HepG2 (cell line): ENCODE results near the gene IL1RL1. TPM values are rescaled to one million over a fixed set of nuclear protein-coding genes. Genes with fewer than 3 reads are reported as not detected.
A peak's percentile ranks its signal among the peaks of the same experiment; 100 is the strongest.

Experiments
- ATAC-seq: fragments of 200-7000 bp; cut with Tn5 transposase; 3 replicates; pipeline ENCODE4 v1.9.1; 2020; ENCODE audit warnings: mild to moderate bottlenecking, moderate library complexity
- BruUV-seq: library from RNA; stranded (reverse); fragments of 400-500 nt; replicated peaks from 2 replicates; lab custom pipeline; 2021; lab: Mats Ljungman, UMichigan
- CTCF ChIA-PET: fragments of 300-600 bp; formaldehyde crosslinking; extraction: SDS; loops from one replicate; lab custom pipeline; 2021; ENCODE audit warnings: low total read pairs, inconsistent platforms, low intra/inter-chr PET ratio; lab: Yijun Ruan, JAX
- POLR2A ChIA-PET: fragments of 350-600 bp; sonication (Branson Sonifier 250); formaldehyde crosslinking; loops from one replicate; lab custom pipeline; 2020; ENCODE audit warnings: antibody characterized with exemption, inconsistent platforms; lab: Yijun Ruan, JAX
- DNase-seq: peaks from one replicate; pipeline ENCODE4 v3.0.0-alpha.2; 2015; ENCODE audit warnings: low spot score
- FAIRE-seq: peaks from 3 replicates; lab custom pipeline; 2011; peaks lifted over from hg19 to GRCh38; lab: Jason Lieb, UNC
- H2AFZ ChIP-seq: one replicate; pipeline ENCODE4 v1.6.1; 2011; ENCODE audit warnings: low read length, inconsistent platforms
- H3K27ac ChIP-seq: fragments of 300-600 bp; 3 replicates; pipeline ENCODE4 v1.8.0; 2011; ENCODE audit warnings: mixed run types, mild to moderate bottlenecking, mixed read lengths, low read length, inconsistent platforms; ENCODE audit not compliant: insufficient read depth; ENCODE audit errors: extremely low read length
- H3K27me3 ChIP-seq, 2 experiments: fragments of 200-600 bp in 1 of 2; 2 replicates in 1 of 2; 3 replicates in 1 of 2; pipeline versions ENCODE4 v1.6.0 to v1.8.0; 2011; ENCODE audit warnings: low read length in 2 of 2, mild to moderate bottlenecking in 2 of 2, moderate library complexity in 2 of 2, inconsistent platforms in 1 of 2; ENCODE audit not compliant: insufficient read depth in 2 of 2, control insufficient read depth in 1 of 2
- H3K36me3 ChIP-seq, 2 experiments: fragments of 200-600 bp in 1 of 2; replicated peaks in 1 of 2; 2 replicates in 1 of 2; 3 replicates in 1 of 2; pipeline versions ENCODE4 v1.5.1 to v1.8.0; 2011; ENCODE audit warnings: low read length in 2 of 2, inconsistent platforms in 1 of 2; ENCODE audit not compliant: insufficient read depth in 2 of 2, control insufficient read depth in 1 of 2
- H3K4me1 ChIP-seq: 2 replicates; pipeline ENCODE4 v1.5.1; 2012; ENCODE audit warnings: low read length, inconsistent platforms; ENCODE audit not compliant: insufficient read depth
- H3K4me2 ChIP-seq: 2 replicates; pipeline ENCODE4 v1.6.0; 2011; ENCODE audit warnings: low read depth, low read length, inconsistent platforms
- H3K4me3 ChIP-seq, 3 experiments: fragments of 200-600 bp in 1 of 3; sonication (generic), shearing (Covaris generic) in 1 of 3; replicated peaks in 1 of 3; 2 replicates each; pipeline ENCODE4 v1.5.1; 2011 to 2016; ENCODE audit warnings: low read length in 3 of 3, inconsistent platforms in 2 of 3, low read depth in 2 of 3, mild to moderate bottlenecking in 2 of 3, control low read depth in 1 of 3, mixed read lengths in 1 of 3; ENCODE audit not compliant: insufficient read depth in 1 of 3
- H3K79me2 ChIP-seq: one replicate; pipeline ENCODE4 v1.6.1; 2011; ENCODE audit warnings: low read length, inconsistent platforms; ENCODE audit not compliant: insufficient read depth
- H3K9ac ChIP-seq: 2 replicates; pipeline ENCODE4 v1.6.0; 2011; ENCODE audit warnings: mild to moderate bottlenecking, low read depth, low read length, inconsistent platforms; ENCODE audit not compliant: insufficient read depth
- H3K9me3 ChIP-seq: 2 replicates; pipeline ENCODE4 v1.5.1; 2012; ENCODE audit warnings: mild to moderate bottlenecking, low read length
- H4K20me1 ChIP-seq: 2 replicates; pipeline ENCODE4 v1.6.0; 2011; ENCODE audit warnings: inconsistent platforms, mild to moderate bottlenecking, low read length, moderate library complexity; ENCODE audit not compliant: insufficient read depth
- ARNT ChIP-seq: fragments of 450-650 bp; IDR thresholded peaks from 2 replicates; pipeline ENCODE4 v1.6.1; 2017
- FOXJ3 ChIP-seq: sonication (generic); formaldehyde crosslinking; IDR thresholded peaks from 2 replicates; pipeline ENCODE4 v1.4.0; 2020; ENCODE audit warnings: missing genetic modification reagents, mild to moderate bottlenecking, borderline replicate concordance
- FOXP1 ChIP-seq, 2 experiments: fragments of 450-650 bp in 1 of 2; IDR thresholded peaks; 2 replicates each; pipeline ENCODE4 v1.6.1; 2017 to 2018; ENCODE audit warnings: antibody characterized with exemption in 1 of 2
- PLRG1 ChIP-seq: fragments of 450-650 bp; conservative IDR thresholded peaks from 2 replicates; pipeline ENCODE4 v1.6.1; 2016
- RORA ChIP-seq: sonication (generic); formaldehyde crosslinking; IDR thresholded peaks from 2 replicates; pipeline ENCODE4 v1.5.0; 2020; ENCODE audit warnings: mild to moderate bottlenecking, missing genetic modification reagents, moderate library complexity
- ZNF232 ChIP-seq: sonication (generic); formaldehyde crosslinking; IDR thresholded peaks from 2 replicates; pipeline ENCODE4 v1.4.0; 2020; ENCODE audit warnings: missing genetic modification reagents, borderline replicate concordance
- WGBS: methylation state at CpG from one replicate; pipeline ENCODE4 v1.1.6; 2017; ENCODE audit warnings: low lambda C conversion rate; 5-methylcytosine and 5-hydroxymethylcytosine counted together
- in situ Hi-C: cut with HindIII; loops from 2 replicates; pipeline ENCODE4 v1.10.0; 2017; ENCODE audit warnings: low pct_unique_long_range_greater_than_20kb; ENCODE audit not compliant: extremely low pct_ligation_motif_present
- intact Hi-C: fragments of 100-400 bp; cut with micrococcal nuclease; formaldehyde crosslinking; loops from one replicate; pipeline ENCODE4 v1.10.0; 2022; ENCODE audit not compliant: unreplicated experiment
- polyA plus RNA-seq, 8 experiments: library from polyadenylated mRNA; depleted of rRNA in 3 of 8; stranded (reverse) in 7 of 8; unstranded in 1 of 8; fragments of >200 nt; fragmentation: Illumina TruSeq in 4 of 8; extraction: Trizol in 4 of 8; gene quantifications; 2 replicates each; pipeline versions ENCODE4 v1.2.1 to v1.2.3, GENCODE V29; 2011 to 2016; ENCODE audit warnings: low read depth in 4 of 8, missing spikeins in 1 of 8, mixed read lengths in 1 of 8; ENCODE audit not compliant: insufficient read depth in 1 of 8
- total RNA-seq, 5 experiments: library from RNA; depleted of rRNA; stranded (reverse); fragments of >200 nt; fragmentation: Illumina TruSeq; extraction: Trizol; gene quantifications; 2 replicates each; pipeline ENCODE4 v1.2.3, GENCODE V29; 2016; ENCODE audit warnings: low read depth in 1 of 5
- TF ChIP-seq, protein P1 (sequence below): sonication (generic); formaldehyde crosslinking; IDR thresholded peaks from 2 replicates; pipeline ENCODE4 v1.4.0; 2020; ENCODE audit warnings: missing genetic modification reagents
- TF ChIP-seq, protein P2 (sequence below): IDR thresholded peaks from 2 replicates; pipeline ENCODE4 v1.6.1; 2012; ENCODE audit warnings: inconsistent platforms
- TF ChIP-seq, protein P3 (sequence below): sonication (generic); formaldehyde crosslinking; IDR thresholded peaks from 2 replicates; pipeline ENCODE4 v1.4.0; 2020; ENCODE audit warnings: missing genetic modification reagents

Gene IL1RL1
- total and polyA plus RNA-seq, 2 of the 13 experiments (the other 11 are each of a cell fraction or from before 2014, with no cell fraction given) = 0.02 to 0.03 TPM

DNA sequence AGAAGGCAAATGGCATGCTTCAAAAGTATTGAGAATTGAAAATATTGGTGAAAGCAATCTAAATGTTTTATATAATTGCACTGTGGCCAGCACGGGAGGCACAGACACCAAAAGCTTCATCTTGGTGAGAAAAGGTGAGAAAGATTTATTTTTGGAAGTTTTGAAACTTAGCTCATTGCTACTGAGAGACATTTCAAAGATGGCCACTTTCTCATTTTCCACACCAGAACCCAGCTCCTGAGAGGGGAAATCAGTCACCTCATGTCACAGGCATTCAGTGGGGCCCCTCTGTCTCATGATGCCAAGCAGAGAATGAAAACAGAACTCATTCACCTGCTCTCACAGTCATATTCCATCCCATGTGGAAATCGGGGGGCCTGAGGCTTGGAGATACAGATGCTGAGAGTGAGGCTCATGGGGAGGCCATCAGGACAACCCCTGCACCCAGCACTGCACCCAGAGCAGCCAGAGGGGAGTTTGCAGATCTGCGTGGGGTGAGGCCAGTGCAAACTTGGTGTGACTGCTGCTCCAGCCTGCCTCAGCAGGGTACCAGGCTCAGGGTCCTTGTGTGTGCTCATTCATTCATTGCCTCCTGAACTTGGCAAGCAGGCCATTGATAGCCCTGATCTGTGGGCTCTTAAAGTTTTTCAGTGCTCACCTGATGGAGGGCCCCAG lies 75.6 kb downstream of the IL1RL1 start (continued):
- TF ChIP-seq FOXJ3 (CRISPR knock-in tag) (no peak), RORA (CRISPR knock-in tag) (no peak)
- TF ChIP-seq, protein P1, sequence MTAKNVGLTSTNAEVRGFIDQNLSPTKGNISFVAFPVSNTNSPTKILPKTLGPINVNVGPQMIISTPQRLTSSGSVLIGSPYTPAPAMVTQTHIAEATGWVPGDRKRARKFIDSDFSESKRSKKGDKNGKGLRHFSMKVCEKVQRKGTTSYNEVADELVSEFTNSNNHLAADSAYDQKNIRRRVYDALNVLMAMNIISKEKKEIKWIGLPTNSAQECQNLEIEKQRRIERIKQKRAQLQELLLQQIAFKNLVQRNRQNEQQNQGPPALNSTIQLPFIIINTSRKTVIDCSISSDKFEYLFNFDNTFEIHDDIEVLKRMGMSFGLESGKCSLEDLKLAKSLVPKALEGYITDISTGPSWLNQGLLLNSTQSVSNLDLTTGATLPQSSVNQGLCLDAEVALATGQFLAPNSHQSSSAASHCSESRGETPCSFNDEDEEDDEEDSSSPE = no peak
- TF ChIP-seq, protein P2, sequence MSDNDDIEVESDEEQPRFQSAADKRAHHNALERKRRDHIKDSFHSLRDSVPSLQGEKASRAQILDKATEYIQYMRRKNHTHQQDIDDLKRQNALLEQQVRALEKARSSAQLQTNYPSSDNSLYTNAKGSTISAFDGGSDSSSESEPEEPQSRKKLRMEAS = no peak

DNA sequence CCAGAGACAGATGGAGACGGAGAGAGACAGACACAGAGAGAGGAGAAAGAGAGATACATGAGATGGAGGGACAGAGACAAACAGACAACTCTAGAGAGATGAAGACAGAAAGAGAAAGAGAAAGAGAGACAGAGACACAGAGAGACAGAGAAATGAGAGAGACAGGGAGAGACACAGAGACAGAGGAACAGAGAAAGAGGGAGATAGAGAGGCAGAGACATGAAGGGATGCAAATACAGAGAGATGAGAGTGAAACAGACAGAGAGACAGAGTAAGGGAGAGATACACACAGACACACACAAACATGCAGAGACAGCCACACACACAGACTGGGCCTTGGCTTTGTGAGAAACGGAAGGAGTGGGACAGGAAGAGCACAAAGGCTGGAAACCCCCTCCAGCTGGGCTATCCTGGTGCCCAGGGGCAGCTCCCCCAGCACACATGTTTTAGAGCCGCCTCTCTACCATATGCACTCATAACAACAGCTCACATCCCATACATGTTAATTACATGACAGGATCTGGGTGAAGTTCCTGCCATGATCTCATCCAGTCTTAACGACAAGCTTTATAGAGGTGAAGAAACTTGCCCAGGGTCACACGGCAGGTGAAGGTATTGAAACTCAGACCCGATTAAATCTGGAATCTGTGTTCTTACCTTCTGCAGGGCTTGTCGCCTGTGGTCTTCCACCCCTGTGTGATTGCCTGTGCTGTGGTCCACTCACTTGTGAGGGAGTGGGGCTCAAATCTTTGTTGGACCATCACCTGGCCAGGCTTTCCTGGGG lies 76.6 kb downstream of the IL1RL1 start:
- Histone ChIP-seq H3K9ac (no peak overlapping the region), H3K27ac (no peak overlapping the region), H3K4me2 (no peak overlapping the region), H4K20me1 (no peaks in the 10 kb centered on the region), H3K36me3 (no peaks in the 10 kb centered on the region), H3K27me3 (no peaks in the 10 kb centered on the region), H3K4me1 (no peaks in the 10 kb centered on the region), H3K9me3 (peaks cover 7% of the 10 kb centered on the region), H3K4me3 (no peak overlapping the region), H2AFZ (no peak overlapping the region), H3K79me2 (no peaks in the 10 kb centered on the region)
- POLR2A ChIA-PET = no interaction called here
- ATAC-seq (no peak), DNase-seq (no peak), FAIRE-seq (no peak)
- 51% methylated on average over 7 of the region's 7 CpGs for WGBS
- no TSS peak for BruUV-seq
- CTCF ChIA-PET = no interaction called here
- TF ChIP-seq ZNF232 (CRISPR knock-in tag) (no peak), ARNT (0 out of 2 replicates have a peak, but pooled peaks have one; percentile 34), PLRG1 (0 out of 2 replicates have a peak, but pooled peaks have one; percentile 77), FOXP1 (IDR thresholded peaks at IDR 0.05) (0 out of 2 replicates have a peak, but pooled peaks have one; percentile 19), FOXP1 (CRISPR knock-in tag; IDR thresholded peaks at IDR 0.05) (no peak)
- TF ChIP-seq, protein P3, sequence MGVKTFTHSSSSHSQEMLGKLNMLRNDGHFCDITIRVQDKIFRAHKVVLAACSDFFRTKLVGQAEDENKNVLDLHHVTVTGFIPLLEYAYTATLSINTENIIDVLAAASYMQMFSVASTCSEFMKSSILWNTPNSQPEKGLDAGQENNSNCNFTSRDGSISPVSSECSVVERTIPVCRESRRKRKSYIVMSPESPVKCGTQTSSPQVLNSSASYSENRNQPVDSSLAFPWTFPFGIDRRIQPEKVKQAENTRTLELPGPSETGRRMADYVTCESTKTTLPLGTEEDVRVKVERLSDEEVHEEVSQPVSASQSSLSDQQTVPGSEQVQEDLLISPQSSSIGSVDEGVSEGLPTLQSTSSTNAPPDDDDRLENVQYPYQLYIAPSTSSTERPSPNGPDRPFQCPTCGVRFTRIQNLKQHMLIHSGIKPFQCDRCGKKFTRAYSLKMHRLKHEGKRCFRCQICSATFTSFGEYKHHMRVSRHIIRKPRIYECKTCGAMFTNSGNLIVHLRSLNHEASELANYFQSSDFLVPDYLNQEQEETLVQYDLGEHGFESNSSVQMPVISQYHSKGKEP (CRISPR knock-in tag) = no peak
- in situ Hi-C loops = no loop called here
- intact Hi-C loops = no loop called here
